ENCODE data around the gene PTGDS. TPM values are rescaled to one million over a fixed set of nuclear protein-coding genes. Genes with fewer than 3 reads are reported as not detected.

The PTGDS gene
- polyA plus RNA-seq = not detected

- Mint-ChIP-seq H3K4me3 (peak within 1 kb of the TSS in 3 of 4 donors; percentile 21 to 45 (median 39)), H3K9me3 (no peaks in the 10 kb centered on the region), H3K4me1 (peaks cover 0 to 6% (median 2%) of the 10 kb centered on the region in 3 donors), H3K36me3 (no peaks in the 10 kb centered on the region), H3K27ac (no peak within 1 kb of the TSS), H3K27me3 (peaks cover 6% of the 10 kb centered on the region)
Observed at GRCh38 chr9:136977223-136977622, at the start of gene PTGDS. TSS of gene PTGDS (plus strand) at chr9:136977504. CDS start at chr9:136977579, 75 bp downstream.

- Mint-ChIP-seq H3K4me1 (peaks cover 7 to 11% (median 10%) of the 10 kb centered on the region in 3 donors), H3K27me3 (no peaks in the 10 kb centered on the region), H3K36me3 (peaks cover 4% of the 10 kb centered on the region), H3K4me3 (no peak overlapping the region), H3K9me3 (no peaks in the 10 kb centered on the region), H3K27ac (peak overlapping the region in 2 of 3 donors; percentile 55 to 67)
Observed at GRCh38 chr9:136928591-136928990, 48.7 kb upstream of the PTGDS start.

- Mint-ChIP-seq H3K9me3 (no peaks in the 10 kb centered on the region), H3K27ac (peak overlapping the region in 1 of 3 donors; percentile 33), H3K27me3 (no peaks in the 10 kb centered on the region), H3K4me3 (no peak overlapping the region), H3K36me3 (peaks cover 4% of the 10 kb centered on the region), H3K4me1 (peaks cover 7 to 11% (median 10%) of the 10 kb centered on the region in 3 donors)
Observed at GRCh38 chr9:136930014-136930413, 47.3 kb upstream of the PTGDS start.

- peaks cover 4% of the 10 kb centered on the region for H3K36me3 Mint-ChIP-seq
- no peaks in the 10 kb centered on the region for H3K9me3 Mint-ChIP-seq
- H3K4me1 Mint-ChIP-seq = peaks cover 10 to 14% (median 10%) of the 10 kb centered on the region in 3 donors
- H3K27me3 Mint-ChIP-seq = no peaks in the 10 kb centered on the region
- peak overlapping the region in 1 of 4 donors; percentile 37 for H3K4me3 Mint-ChIP-seq
- H3K27ac Mint-ChIP-seq = peak overlapping the region in 1 of 3 donors; percentile 59
Observed at GRCh38 chr9:136931611-136932130, 45.6 kb upstream of the PTGDS start.

- peak overlapping the region in 1 of 4 donors; percentile 45 for H3K4me3 Mint-ChIP-seq
- H3K4me1 Mint-ChIP-seq = peaks cover 4 to 11% (median 9%) of the 10 kb centered on the region in 3 donors
- H3K27me3 Mint-ChIP-seq = no peaks in the 10 kb centered on the region
Observed at GRCh38 chr9:136934277-136934676, 43.0 kb upstream of the PTGDS start.

GRCh38 chr9:136935651-136936050, 41.7 kb upstream of the PTGDS start:
- no peaks in the 10 kb centered on the region for H3K9me3 Mint-ChIP-seq
- peaks cover 4 to 11% (median 9%) of the 10 kb centered on the region in 3 donors for H3K4me1 Mint-ChIP-seq
- no peak overlapping the region for H3K27ac Mint-ChIP-seq
- H3K36me3 Mint-ChIP-seq = peaks cover 5% of the 10 kb centered on the region
- H3K4me3 Mint-ChIP-seq = no peak overlapping the region
- H3K27me3 Mint-ChIP-seq = no peaks in the 10 kb centered on the region

More at GRCh38 chr9:136934277-136934676, 43.0 kb upstream of the PTGDS start:
- Mint-ChIP-seq H3K27ac (peak overlapping the region in 1 of 3 donors; percentile 84), H3K9me3 (no peaks in the 10 kb centered on the region), H3K36me3 (peaks cover 5% of the 10 kb centered on the region)

GRCh38 chr9:136936645-136937170, 40.6 kb upstream of the PTGDS start:
- Mint-ChIP-seq H3K36me3 (peaks cover 5% of the 10 kb centered on the region), H3K27me3 (no peaks in the 10 kb centered on the region), H3K4me1 (peaks cover 4 to 11% (median 8%) of the 10 kb centered on the region in 3 donors), H3K27ac (peak overlapping the region in 1 of 3 donors; percentile 56), H3K4me3 (peak overlapping the region in 1 of 4 donors; percentile 56), H3K9me3 (no peaks in the 10 kb centered on the region)

GRCh38 chr9:136937186-136938001, 39.9 kb upstream of the PTGDS start:
- Mint-ChIP-seq H3K27ac (peak overlapping the region in 1 of 3 donors; percentile 60), H3K27me3 (no peaks in the 10 kb centered on the region), H3K36me3 (peaks cover 3% of the 10 kb centered on the region), H3K9me3 (no peaks in the 10 kb centered on the region), H3K4me3 (peak overlapping the region in 1 of 4 donors; percentile 14), H3K4me1 (peaks cover 0 to 8% (median 7%) of the 10 kb centered on the region in 3 donors)

GRCh38 chr9:136939431-136939995, 37.8 kb upstream of the PTGDS start:
- peak overlapping the region in 2 of 3 donors; percentile 13 to 48 for H3K27ac Mint-ChIP-seq
- peaks cover 3% of the 10 kb centered on the region for H3K36me3 Mint-ChIP-seq
- H3K9me3 Mint-ChIP-seq = no peaks in the 10 kb centered on the region
- peaks cover 0 to 8% (median 7%) of the 10 kb centered on the region in 3 donors for H3K4me1 Mint-ChIP-seq
- H3K4me3 Mint-ChIP-seq = peak overlapping the region in 1 of 4 donors; percentile 67
- H3K27me3 Mint-ChIP-seq = no peaks in the 10 kb centered on the region

- Mint-ChIP-seq H3K4me3 (no peak overlapping the region), H3K27me3 (no peaks in the 10 kb centered on the region), H3K9me3 (no peaks in the 10 kb centered on the region), H3K27ac (no peak overlapping the region), H3K4me1 (peaks cover 0 to 9% (median 8%) of the 10 kb centered on the region in 3 donors), H3K36me3 (peaks cover 3% of the 10 kb centered on the region)
Observed at GRCh38 chr9:136939996-136940525, 37.2 kb upstream of the PTGDS start.

- Mint-ChIP-seq H3K27me3 (no peaks in the 10 kb centered on the region), H3K4me3 (no peak overlapping the region), H3K36me3 (peaks cover 3% of the 10 kb centered on the region), H3K27ac (no peak overlapping the region), H3K9me3 (no peaks in the 10 kb centered on the region), H3K4me1 (peaks cover 0 to 9% (median 7%) of the 10 kb centered on the region in 3 donors)
Observed at GRCh38 chr9:136940526-136941230, 36.6 kb upstream of the PTGDS start.

GRCh38 chr9:136941231-136942111, 35.8 kb upstream of the PTGDS start:
- H3K4me1 Mint-ChIP-seq = peaks cover 0 to 6% (median 6%) of the 10 kb centered on the region in 3 donors
- H3K27me3 Mint-ChIP-seq = no peaks in the 10 kb centered on the region
- H3K36me3 Mint-ChIP-seq = peaks cover 3% of the 10 kb centered on the region
- H3K9me3 Mint-ChIP-seq = no peaks in the 10 kb centered on the region
- H3K27ac Mint-ChIP-seq = no peak overlapping the region
- no peak overlapping the region for H3K4me3 Mint-ChIP-seq

GRCh38 chr9:136942112-136942880, 35.0 kb upstream of the PTGDS start:
- Mint-ChIP-seq H3K4me3 (peak overlapping the region in 1 of 4 donors; percentile 22), H3K9me3 (no peaks in the 10 kb centered on the region), H3K27ac (peak overlapping the region in 2 of 3 donors; percentile 28 to 59), H3K27me3 (no peaks in the 10 kb centered on the region), H3K4me1 (peaks cover 0 to 6% (median 4%) of the 10 kb centered on the region in 3 donors), H3K36me3 (peaks cover 3% of the 10 kb centered on the region)
